Muscle layer of duodenum (tissue), 2 donors: ENCODE results near the gene LSM3.

Source experiments
- H3K27ac ChIP-seq: one replicate; pipeline ENCODE4 v1.7.0; 2013; ENCODE audit warnings: mild to moderate bottlenecking, low read length
- H3K27me3 ChIP-seq: one replicate; pipeline ENCODE4 v1.7.0; 2013; ENCODE audit warnings: low read depth, mild to moderate bottlenecking, control low read depth, low read length
- H3K36me3 ChIP-seq, 2 donors: one replicate each; pipeline ENCODE4 v1.7.0; 2013; ENCODE audit warnings: low read length in 2 of 2, control low read depth in 1 of 2, mild to moderate bottlenecking in 1 of 2; ENCODE audit not compliant: insufficient read depth in 2 of 2, control insufficient read depth in 1 of 2
- H3K4me1 ChIP-seq, 2 donors: one replicate each; pipeline ENCODE4 v1.7.0; 2013; ENCODE audit warnings: low read length in 2 of 2, mild to moderate bottlenecking in 2 of 2, control low read depth in 1 of 2, moderate library complexity in 1 of 2; ENCODE audit not compliant: insufficient read depth in 2 of 2, control insufficient read depth in 1 of 2
- H3K4me3 ChIP-seq, 2 donors: one replicate each; pipeline ENCODE4 v1.7.0; 2013; ENCODE audit warnings: low read length in 2 of 2, low read depth in 1 of 2, mild to moderate bottlenecking in 1 of 2
- H3K9me3 ChIP-seq, 2 donors: one replicate each; pipeline ENCODE4 v1.7.0; 2013; ENCODE audit warnings: low read length in 2 of 2, control low read depth in 1 of 2, mild to moderate bottlenecking in 1 of 2; ENCODE audit not compliant: control insufficient read depth in 1 of 2
- donor health status: healthy.

The LSM3 gene

DNA sequence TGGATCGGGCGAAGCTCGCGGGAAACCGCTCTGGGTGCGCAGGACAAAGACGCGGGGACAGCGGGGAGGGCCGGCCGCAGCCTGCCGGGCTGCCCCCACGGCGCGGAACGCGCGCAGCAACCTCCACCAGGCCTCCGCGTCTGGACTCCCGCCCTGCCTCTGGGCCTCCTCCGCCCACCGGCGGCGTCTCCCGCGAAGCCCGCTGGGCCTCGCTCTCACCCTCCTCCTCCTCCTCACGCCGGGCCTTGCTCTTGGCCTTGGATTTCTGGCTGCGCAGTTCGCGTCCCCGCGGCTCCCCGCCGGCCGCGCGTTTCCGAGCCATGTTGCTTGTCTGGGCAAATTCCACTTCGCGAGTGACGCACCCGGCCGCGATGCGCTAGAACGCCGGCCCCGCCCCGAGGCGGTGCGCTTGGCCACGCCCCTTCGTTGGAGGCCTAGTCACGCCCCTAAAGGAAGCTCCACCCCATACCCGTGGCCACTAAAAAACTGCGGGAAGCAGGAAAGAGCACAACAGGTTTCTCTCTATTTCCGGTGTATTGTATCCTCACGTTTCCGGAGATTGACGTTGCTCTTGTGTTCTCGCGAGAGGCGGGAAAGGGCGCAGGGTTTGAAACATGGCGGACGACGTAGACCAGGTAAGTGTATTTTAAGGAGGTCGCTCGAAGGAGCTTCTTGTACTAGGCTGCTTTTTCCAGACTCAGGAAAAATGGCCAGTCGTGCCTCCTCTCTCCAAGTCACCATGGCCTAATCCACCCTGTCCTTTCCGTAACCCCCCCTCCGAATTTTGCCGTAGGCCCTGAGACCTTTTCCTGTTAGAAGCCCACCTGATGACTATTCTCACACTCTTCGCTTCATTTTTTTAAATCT, at the start of gene LSM3, which contains the start of gene XPC:
TSS of gene LSM3 (plus strand) at position 571 of the 867 bp plus-strand sequence. CDS start at position 615, 44 bp downstream.
TSS of gene XPC (minus strand) at position 355 of the 867 bp plus-strand sequence. CDS start at position 322, 33 bp downstream.
- H3K4me1 ChIP-seq = peaks cover 20 to 28% of the 10 kb centered on the region in 2 donors
- no peaks in the 10 kb centered on the region for H3K9me3 ChIP-seq
- H3K36me3 ChIP-seq = peaks cover 12 to 29% of the 10 kb centered on the region in 2 donors
- peak within 1 kb of the TSS; percentile 85 to 98 for H3K4me3 ChIP-seq
- H3K27me3 ChIP-seq = no peaks in the 10 kb centered on the region
- H3K27ac ChIP-seq = peak within 1 kb of the TSS; percentile 98

DNA sequence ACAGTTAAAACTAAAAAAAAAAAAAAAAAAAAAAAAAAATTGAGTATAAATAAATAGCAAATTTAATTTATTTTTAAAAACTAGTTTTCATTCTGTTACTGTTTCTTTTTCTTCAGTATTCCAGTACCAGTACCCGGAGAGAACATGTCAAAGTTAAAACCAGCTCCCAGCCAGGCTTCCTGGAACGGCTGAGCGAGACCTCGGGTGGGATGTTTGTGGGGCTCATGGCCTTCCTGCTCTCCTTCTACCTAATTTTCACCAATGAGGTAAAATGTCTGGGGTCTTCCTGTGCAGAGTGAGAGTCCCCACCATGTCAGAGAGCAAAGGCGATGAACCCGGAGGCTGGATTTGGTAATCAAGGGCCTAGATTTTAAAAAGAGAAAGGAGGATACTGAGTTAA, 49.3 kb upstream of the LSM3 start:
- Histone ChIP-seq H3K27me3 (no peaks in the 10 kb centered on the region), H3K4me3 (no peak overlapping the region), H3K27ac (no peak overlapping the region), H3K36me3 (peaks cover 57 to 60% of the 10 kb centered on the region in 2 donors), H3K4me1 (peaks cover 11 to 19% of the 10 kb centered on the region in 2 donors), H3K9me3 (no peaks in the 10 kb centered on the region)

DNA sequence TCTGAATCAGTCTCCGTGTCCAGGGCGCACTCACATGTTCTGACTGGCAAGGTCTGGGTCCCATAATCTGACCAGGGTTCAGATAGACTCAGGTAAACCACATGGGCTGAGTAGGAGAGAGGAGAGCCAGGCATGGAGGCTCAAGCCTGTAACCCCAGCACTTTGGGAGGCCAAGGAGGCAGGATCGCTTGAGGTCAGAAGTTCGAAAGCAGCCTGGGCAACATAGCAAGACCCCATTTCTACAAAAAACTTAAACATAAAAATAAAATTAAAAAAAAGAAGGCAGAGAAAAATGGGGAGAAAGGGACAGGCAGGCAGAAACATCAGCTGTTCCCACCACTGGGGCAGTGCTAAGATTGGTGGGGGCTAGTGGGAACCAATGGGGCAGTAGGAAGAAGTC, 48.4 kb upstream of the LSM3 start:
- Histone ChIP-seq H3K36me3 (peaks cover 66 to 70% of the 10 kb centered on the region in 2 donors), H3K4me1 (peaks cover 11 to 19% of the 10 kb centered on the region in 2 donors), H3K4me3 (no peak overlapping the region), H3K27me3 (no peaks in the 10 kb centered on the region), H3K27ac (no peak overlapping the region), H3K9me3 (no peaks in the 10 kb centered on the region)

- Histone ChIP-seq H3K4me3 (no peak overlapping the region), H3K9me3 (no peaks in the 10 kb centered on the region), H3K4me1 (peaks cover 11 to 19% of the 10 kb centered on the region in 2 donors), H3K27ac (no peak overlapping the region), H3K27me3 (no peaks in the 10 kb centered on the region), H3K36me3 (peaks cover 71 to 74% of the 10 kb centered on the region in 2 donors)
Measured at GRCh38 chr3:14130707-14131106, 47.9 kb upstream of the LSM3 start.

GRCh38 chr3:14131134-14131533, 47.5 kb upstream of the LSM3 start:
- Histone ChIP-seq H3K27ac (no peak overlapping the region), H3K4me3 (no peak overlapping the region), H3K4me1 (peaks cover 8 to 15% of the 10 kb centered on the region in 2 donors), H3K36me3 (peaks cover 74 to 79% of the 10 kb centered on the region in 2 donors), H3K9me3 (no peaks in the 10 kb centered on the region), H3K27me3 (no peaks in the 10 kb centered on the region)

GRCh38 chr3:14132120-14132519, 46.5 kb upstream of the LSM3 start:
- Histone ChIP-seq H3K27ac (no peak overlapping the region), H3K4me1 (peaks cover 0 to 8% of the 10 kb centered on the region in 2 donors), H3K27me3 (no peaks in the 10 kb centered on the region), H3K9me3 (no peaks in the 10 kb centered on the region), H3K4me3 (no peak overlapping the region), H3K36me3 (peaks cover 82 to 89% of the 10 kb centered on the region in 2 donors)

GRCh38 chr3:14132689-14133088, 45.9 kb upstream of the LSM3 start:
- Histone ChIP-seq H3K4me3 (no peak overlapping the region), H3K4me1 (peaks cover 0 to 6% of the 10 kb centered on the region in 2 donors), H3K36me3 (peaks cover 82 to 94% of the 10 kb centered on the region in 2 donors), H3K27ac (no peak overlapping the region), H3K9me3 (no peaks in the 10 kb centered on the region), H3K27me3 (no peaks in the 10 kb centered on the region)

- no peak overlapping the region for H3K4me3 ChIP-seq
- peaks cover 77 to 96% of the 10 kb centered on the region in 2 donors for H3K36me3 ChIP-seq
- H3K9me3 ChIP-seq = no peaks in the 10 kb centered on the region
- peaks cover 0 to 6% of the 10 kb centered on the region in 2 donors for H3K4me1 ChIP-seq
- no peaks in the 10 kb centered on the region for H3K27me3 ChIP-seq
- no peak overlapping the region for H3K27ac ChIP-seq
Measured at GRCh38 chr3:14133188-14133800, 45.3 kb upstream of the LSM3 start.

DNA sequence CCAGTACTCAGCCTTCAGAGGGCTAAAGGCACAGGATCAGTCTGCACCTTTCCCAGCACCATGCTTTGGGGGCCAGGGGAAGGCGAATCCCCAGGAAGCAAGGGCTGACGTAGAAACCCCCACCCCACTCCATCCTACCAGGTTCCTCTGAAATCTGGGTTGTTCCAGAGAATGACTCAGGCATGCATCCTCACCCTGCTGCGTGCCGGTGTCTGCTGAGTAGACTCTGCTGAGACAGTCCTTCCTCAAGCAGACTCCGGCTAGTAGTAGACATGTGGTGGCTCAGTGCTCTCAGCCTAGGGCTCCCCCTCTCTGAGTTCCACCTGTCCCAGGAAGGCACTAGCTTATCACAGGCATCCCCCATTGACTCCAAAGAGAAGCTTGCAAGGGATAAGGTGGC, 44.7 kb upstream of the LSM3 start:
- H3K4me3 ChIP-seq = no peak overlapping the region
- no peaks in the 10 kb centered on the region for H3K27me3 ChIP-seq
- peaks cover 72 to 94% of the 10 kb centered on the region in 2 donors for H3K36me3 ChIP-seq
- peaks cover 0 to 6% of the 10 kb centered on the region in 2 donors for H3K4me1 ChIP-seq
- no peak overlapping the region for H3K27ac ChIP-seq
- H3K9me3 ChIP-seq = no peaks in the 10 kb centered on the region

- Histone ChIP-seq H3K27ac (no peak overlapping the region), H3K9me3 (no peaks in the 10 kb centered on the region), H3K27me3 (no peaks in the 10 kb centered on the region), H3K4me1 (peaks cover 0 to 6% of the 10 kb centered on the region in 2 donors), H3K4me3 (no peak overlapping the region), H3K36me3 (peaks cover 74 to 96% of the 10 kb centered on the region in 2 donors)
Measured at GRCh38 chr3:14134291-14134690, 44.3 kb upstream of the LSM3 start.

DNA sequence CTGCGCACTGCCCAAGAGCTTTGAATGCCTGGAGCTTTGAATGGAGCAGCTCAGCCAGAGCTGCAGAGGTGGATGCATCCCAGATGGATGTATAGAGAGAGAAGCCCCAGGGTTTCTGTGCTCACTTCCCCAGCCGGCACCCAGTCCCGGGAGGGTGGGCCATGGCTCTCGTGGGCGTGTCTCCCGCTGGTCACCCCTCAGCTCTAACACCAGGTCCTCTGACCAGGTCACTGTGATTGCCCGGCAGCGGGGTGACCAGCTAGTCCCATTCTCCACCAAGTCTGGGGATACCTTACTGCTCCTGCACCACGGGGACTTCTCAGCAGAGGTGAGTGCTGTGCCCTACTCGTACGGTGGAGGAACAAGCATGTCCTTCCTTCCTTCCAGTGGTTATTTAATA, 43.0 kb upstream of the LSM3 start:
- no peak overlapping the region for H3K4me3 ChIP-seq
- H3K27me3 ChIP-seq = no peaks in the 10 kb centered on the region
- H3K27ac ChIP-seq = no peak overlapping the region
- peaks cover 0 to 11% of the 10 kb centered on the region in 2 donors for H3K4me1 ChIP-seq
- no peaks in the 10 kb centered on the region for H3K9me3 ChIP-seq
- H3K36me3 ChIP-seq = peaks cover 71 to 97% of the 10 kb centered on the region in 2 donors
